Activated naive CD4-positive, alpha-beta T cell treated with anti-CD3 and anti-CD28 coated beads, Interleukin-2, amount 50 U/mL, for 16 hours (primary cell): Measurements from ENCODE around the gene LURAP1L.

Experiments
- DNase-seq: peaks from one replicate; pipeline ENCODE4 v3.0.0-alpha.2; 2020

LURAP1L gene

GRCh38 chr9:12813960-12814876, 39.4 kb downstream of the LURAP1L start:
- DNase-seq = no peak

- DNase-seq = no peak
Observed at GRCh38 chr9:12814877-12815237, 40.0 kb downstream of the LURAP1L start.

DNA sequence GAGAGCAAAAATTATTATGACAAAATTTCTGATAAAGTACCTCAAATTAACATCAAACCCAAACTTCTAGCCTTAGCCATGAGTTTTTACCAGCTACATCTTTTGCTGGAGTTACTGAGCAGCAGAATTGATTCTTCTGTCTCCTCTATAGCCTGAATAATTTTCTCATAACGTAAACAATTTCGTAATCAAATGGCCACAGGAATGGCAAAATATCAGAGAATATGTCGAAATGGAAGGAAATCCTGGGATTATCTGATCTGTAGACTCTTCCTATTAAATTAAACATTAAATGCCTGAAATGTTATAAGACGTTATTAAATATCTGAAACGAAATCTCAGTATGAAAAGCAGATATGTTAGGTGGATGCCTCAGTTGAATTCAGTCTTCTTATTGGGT, 41.1 kb downstream of the LURAP1L start:
- no peak for DNase-seq

DNA sequence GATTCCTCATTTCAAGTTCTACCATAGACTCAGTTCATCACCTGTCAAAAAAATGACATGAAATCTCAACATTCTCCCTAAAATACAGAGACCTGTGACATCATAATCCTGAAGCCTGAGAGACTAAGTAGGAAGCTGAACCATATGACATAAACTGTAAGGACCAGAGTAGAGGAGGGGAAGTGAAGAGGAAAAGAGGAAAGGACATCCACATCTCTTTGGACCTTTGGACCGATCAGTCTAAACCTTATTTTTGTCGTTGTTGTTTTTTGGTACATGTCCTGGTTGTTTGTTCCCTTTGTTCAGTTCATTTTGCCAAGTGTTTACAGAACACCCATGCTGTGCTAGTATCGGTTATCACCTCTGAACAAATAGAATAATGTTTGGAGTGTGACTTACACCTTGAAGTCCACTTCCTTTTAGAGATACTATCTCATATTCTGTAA, 41.9 kb downstream of the LURAP1L start:
- no peak for DNase-seq

- no peak for DNase-seq
Observed at GRCh38 chr9:12817702-12818101, 42.9 kb downstream of the LURAP1L start.

DNA sequence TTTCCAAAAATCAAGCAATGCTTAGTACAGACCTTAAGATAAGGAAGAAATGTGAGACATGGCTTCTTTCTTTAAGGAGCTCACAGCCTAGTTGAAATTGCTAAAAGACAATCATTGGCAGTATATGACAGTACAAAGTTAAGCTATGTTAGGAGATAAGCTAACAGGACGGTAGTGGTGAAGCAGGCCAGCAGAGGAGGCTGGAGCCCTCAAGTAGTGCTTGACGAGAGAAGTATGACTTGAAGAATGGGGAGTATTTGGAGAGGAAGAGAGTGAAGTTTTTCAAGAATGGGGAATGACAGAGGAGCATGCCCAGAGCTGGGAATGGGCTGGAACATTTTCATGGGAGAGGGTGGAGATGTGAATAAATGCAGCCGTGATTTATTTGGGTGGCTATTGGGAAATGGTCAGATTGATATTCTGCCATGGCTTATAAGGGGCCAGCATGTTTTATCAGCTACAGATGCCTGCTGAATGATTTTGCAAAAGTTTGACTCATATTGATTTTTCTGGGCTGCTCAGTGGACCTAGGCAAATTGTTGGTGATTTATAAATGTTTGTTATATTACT, 43.7 kb downstream of the LURAP1L start:
- DNase-seq = no peak

DNA sequence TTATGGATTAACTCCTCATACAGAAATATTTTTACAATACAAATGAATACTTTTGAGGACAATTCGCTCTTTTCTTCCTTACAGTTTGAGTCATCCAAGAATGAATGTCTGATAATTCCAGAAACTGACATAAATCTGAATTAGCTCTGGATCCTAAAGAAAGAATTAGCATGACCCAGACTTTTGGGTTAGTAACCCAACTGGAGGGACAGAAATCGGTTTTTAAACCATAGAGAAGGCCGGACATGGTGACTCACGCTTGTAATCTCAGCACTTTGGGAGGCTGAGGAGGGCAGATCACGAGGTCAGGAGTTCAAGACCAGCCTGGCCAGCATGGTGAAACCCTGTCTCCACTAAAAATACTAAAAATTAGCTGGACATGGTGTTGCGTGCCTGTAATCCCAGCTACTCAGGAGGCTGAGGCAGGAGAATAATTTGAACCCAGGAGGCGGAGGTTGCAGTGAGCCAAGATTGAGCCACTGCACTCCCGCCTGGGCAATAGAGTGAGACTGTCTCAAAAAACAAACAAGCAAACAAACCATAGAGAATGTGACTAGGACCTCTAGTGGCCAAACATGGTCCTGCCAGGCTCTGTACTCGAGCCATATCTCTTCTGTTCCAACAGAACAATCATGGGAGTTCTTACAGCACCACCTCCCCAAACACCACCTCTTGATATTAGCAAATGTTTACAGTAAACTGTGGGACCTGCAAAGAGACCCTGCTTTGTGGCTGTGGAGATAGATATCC, 44.8 kb downstream of the LURAP1L start:
- DNase-seq = no peak

DNA sequence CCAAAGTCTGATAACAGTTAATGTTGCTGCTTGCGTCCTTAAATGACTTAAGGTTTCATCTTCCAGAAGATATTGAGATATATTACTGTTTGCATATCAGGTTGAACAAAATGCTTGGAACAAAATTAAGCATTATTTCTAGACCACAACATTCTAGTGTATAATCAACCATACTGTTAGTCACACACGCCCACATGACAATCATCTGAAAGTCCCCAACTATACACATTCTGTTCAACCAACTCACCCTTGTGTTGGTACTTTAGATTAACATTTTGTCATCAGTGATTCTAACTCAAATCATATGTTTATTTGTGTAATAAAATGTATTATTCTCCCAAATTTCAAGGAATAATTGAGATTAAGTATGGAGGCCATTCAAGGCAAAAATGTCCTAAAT, 47.3 kb downstream of the LURAP1L start:
- DNase-seq = no peak

GRCh38 chr9:12826924-12827565, 52.2 kb downstream of the LURAP1L start:
- no peak for DNase-seq

DNA sequence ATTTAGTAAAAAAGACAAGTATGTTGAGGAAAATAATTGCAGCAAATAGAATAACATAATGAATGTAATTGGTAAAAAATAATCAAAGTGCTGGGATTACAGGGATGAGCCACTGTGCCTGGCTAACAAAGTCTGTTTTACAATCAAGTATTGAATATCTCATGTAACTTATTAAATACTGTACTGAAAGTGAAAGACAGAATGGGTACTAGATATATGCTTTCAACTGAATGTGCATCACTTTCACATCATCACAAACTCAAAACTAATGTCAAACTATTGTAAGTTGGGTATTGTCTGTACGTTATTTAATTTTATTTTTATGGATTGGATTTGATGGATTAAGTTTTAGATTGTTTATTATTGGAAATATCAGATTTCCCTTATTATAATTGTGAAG, 58.9 kb downstream of the LURAP1L start:
- DNase-seq = no peak

GRCh38 chr9:12838546-12838945, 63.7 kb downstream of the LURAP1L start:
- DNase-seq = no peak

DNA sequence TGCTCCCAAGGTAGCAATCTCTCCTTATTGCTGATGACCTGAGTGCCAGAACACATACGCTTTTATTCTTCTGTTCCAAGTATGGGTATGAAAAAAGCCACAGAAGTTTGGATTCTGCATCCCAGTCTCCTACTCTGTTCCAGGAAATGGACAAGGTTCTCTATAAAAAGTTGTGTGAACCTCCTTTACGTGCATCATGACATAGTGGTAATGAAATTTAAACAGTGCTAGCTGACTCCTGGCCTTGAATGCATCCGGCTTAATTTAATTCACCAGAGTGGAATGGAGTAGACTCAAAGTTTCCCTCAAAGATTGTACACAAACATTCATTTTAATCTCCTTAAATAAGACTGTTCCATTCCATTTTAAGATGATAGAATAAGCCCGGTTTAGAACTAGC, 68.9 kb downstream of the LURAP1L start:
- no peak for DNase-seq

GRCh38 chr9:12846035-12846434, 71.2 kb downstream of the LURAP1L start:
- DNase-seq = no peak

DNA sequence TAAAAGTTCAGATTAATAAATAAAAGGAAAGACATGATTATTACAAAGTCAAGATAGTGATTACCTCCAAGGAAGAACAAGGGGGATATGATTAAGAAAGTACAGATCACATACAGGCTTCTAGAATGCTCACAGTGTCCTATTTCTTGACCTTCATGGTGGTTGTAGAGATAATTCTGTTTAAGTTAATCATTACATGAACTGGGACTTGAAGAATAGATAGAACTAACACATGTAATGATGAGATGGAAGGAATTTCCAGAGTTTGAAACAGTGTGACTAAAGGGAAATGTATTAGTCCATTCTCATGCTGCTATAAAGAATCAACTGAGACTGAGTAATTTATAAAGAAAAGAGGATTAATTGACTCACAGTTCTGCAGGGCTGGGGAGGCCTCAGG, 72.7 kb downstream of the LURAP1L start:
- no peak for DNase-seq

- DNase-seq = no peak
Observed at GRCh38 chr9:12849486-12850003, 74.7 kb downstream of the LURAP1L start.

DNA sequence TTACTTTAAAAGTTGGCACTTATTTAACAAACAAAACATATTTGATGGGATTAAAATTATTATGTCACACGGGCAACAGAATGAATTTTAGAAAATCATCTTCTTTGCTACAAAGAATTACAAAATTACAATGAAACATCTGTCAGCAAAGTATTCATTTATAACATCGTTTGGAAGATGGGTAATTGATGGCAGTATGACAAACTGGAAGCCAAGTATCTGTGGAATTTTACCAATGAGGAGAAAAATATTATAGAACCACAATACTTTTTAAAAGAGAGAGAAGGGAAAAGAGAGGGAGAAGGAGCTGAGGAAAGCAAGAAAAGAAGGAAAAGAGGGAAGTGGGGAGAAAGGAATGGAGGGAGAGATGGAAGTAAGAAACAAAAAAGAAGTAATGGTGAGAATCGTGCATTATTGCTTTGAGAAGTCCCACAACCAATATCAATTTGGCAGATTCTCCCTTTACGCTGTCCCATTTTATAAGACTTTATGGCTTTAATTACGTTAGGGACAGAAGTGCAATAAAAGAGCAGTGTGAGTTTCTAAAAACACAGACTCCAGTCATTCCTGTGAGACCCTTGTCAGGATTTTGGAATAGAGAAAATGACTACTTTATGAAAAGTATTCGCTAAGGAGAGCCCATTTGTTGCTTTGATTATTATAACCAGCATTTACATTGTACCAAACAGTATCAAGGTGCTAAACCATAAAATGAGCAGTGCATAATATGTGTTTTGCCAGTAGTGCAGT, 76.7 kb downstream of the LURAP1L start:
- no peak for DNase-seq

DNA sequence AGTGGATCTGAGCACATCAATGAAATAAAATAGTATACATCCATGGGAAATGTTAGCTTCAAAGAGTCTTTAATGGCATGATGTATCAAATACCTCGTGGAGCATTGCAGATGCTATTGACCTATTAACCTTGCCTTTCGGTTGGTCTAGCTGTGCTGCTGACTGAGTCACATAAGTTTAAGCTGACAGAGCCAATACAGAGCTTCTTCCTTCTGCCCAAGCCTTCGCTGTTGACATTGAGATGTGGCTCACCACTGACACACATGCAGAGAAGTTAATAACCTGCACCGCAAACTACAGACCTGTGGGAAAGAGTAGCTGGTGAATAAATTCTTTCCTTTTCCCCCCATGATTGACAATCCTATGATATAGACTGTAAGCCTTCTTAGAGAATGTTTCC, 78.2 kb downstream of the LURAP1L start:
- no peak for DNase-seq

- no peak for DNase-seq
Observed at GRCh38 chr9:12854221-12854620, 79.4 kb downstream of the LURAP1L start.

GRCh38 chr9:12855066-12855465, 80.2 kb downstream of the LURAP1L start:
- no peak for DNase-seq

DNA sequence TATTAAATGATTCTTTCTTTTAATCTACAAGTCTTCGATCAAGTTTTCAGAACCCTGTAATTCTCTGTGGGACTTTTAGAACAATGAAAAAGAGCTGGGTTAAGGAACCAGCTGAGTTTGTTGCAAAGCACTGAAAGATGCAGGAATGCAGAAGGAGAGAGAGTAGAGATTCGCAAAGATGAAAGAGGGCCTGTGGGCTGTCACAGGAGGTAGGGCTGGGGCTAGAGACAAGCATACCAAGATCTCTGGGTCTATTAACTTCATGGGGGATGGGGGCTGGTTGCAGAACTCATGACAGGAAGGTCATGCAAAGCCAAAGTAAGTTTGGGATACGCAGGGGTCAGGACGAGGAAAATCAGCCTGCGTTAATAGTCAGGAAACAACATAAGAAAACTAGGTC, 81.8 kb downstream of the LURAP1L start:
- no peak for DNase-seq

DNA sequence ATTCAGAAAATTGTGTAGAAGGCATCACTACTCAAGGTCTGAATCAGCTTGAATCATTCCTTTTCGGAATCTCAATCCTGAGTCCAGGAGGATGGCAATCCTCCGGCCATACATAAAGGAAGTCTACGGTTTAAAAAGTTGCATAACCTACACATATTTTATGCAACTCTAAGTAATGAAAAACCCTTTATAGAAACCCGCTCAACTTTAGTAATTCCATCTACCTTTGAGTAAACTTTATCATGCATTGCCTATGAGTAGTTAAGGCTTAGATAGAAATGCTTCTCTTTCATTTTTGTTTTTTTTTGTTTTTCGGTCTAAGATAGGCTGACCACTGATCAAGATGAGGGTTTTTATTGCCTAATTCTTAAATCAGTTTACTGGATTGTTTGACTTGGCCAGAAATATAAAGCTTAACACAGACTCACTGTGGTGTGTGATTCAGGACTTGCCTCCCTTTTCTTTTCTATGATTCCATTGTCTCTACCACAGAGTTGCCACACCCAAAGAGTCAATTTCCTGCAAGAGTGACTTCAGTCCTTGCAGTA, 85.0 kb downstream of the LURAP1L start:
- no peak for DNase-seq

GRCh38 chr9:12860998-12861397, 86.2 kb downstream of the LURAP1L start:
- no peak for DNase-seq
